Ovary (tissue), 3 donors: ENCODE measurements around the gene IQSEC1.

Experiments
- POLR2A ChIP-seq: fragments of 450-650 bp; IDR thresholded peaks from one replicate; pipeline ENCODE4 v1.6.1; 2017; ENCODE audit warnings: antibody characterized with exemption, mild to moderate bottlenecking, moderate library complexity
- TF ChIP-seq, protein P1 (sequence below), 3 donors: fragments of 450-650 bp in 2 of 3; fragments of 200-600 bp in 1 of 3; IDR thresholded peaks; one replicate each; pipeline versions ENCODE4 v1.5.1 to v1.8.0; 2016 to 2022; ENCODE audit warnings: antibody characterized with exemption in 3 of 3, mild to moderate bottlenecking in 1 of 3
- donor health status: DM: no; HTN: no; CAD: no.

DNA sequence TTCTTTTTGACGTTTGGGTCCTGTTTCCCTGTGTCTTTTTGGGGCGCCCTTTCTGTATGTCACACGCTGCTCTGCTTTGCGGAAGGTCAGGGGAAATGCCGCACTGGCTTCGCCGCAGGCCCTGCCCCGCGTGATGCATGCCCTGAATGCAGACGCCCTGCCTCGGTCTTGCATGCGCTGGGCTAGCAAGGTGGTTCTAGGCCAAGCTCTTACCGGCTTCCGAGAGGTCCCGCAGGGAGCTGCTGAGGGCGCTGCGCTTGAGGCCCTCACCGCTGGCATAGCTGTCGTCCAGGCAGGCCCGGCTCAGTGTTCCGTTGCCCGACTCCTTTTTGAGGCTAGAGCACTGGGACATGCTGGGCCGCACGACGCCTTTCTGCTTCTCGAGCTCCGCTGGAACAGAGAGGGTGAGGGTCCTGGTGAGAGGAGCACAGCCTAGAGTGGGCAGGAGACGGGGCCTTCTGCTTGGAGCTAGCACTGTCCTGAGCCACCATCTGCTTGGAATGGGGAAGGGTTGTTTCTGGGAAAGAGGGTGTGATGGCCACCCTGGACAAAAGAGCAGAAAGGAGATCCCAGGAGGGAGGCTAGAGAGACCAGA lies 165.0 kb downstream of the IQSEC1 start:
- TF ChIP-seq POLR2A: no peak
- TF ChIP-seq, protein P1, sequence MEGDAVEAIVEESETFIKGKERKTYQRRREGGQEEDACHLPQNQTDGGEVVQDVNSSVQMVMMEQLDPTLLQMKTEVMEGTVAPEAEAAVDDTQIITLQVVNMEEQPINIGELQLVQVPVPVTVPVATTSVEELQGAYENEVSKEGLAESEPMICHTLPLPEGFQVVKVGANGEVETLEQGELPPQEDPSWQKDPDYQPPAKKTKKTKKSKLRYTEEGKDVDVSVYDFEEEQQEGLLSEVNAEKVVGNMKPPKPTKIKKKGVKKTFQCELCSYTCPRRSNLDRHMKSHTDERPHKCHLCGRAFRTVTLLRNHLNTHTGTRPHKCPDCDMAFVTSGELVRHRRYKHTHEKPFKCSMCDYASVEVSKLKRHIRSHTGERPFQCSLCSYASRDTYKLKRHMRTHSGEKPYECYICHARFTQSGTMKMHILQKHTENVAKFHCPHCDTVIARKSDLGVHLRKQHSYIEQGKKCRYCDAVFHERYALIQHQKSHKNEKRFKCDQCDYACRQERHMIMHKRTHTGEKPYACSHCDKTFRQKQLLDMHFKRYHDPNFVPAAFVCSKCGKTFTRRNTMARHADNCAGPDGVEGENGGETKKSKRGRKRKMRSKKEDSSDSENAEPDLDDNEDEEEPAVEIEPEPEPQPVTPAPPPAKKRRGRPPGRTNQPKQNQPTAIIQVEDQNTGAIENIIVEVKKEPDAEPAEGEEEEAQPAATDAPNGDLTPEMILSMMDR (IDR thresholded peaks at IDR 0.05): no peak
